HG02981 (cell line): ENCODE results near the gene BCKDK.

Experiments
- ATAC-seq: cut with Tn5 transposase; IDR thresholded peaks from one replicate; pipeline ENCODE4 v1.9.1; 2021; ENCODE audit warnings: mild to moderate bottlenecking, moderate library complexity; ENCODE audit not compliant: unreplicated experiment

BCKDK gene

GRCh38 chr16:31080035-31080629, 28.1 kb upstream of the BCKDK start:
- ATAC-seq = no peak

- no peak for ATAC-seq
Measured at GRCh38 chr16:31080756-31081419, 27.3 kb upstream of the BCKDK start.

- ATAC-seq = no peak
Measured at GRCh38 chr16:31081428-31082351, 26.5 kb upstream of the BCKDK start.

GRCh38 chr16:31082368-31083045, 25.7 kb upstream of the BCKDK start:
- ATAC-seq = no peak

- ATAC-seq = no peak
Measured at GRCh38 chr16:31083081-31083480, 25.1 kb upstream of the BCKDK start.

- no peak for ATAC-seq
Measured at GRCh38 chr16:31083556-31083955, 24.6 kb upstream of the BCKDK start.

- ATAC-seq = no peak
Measured at GRCh38 chr16:31083981-31084380, 24.2 kb upstream of the BCKDK start.

GRCh38 chr16:31084584-31085302, 23.4 kb upstream of the BCKDK start:
- no peak for ATAC-seq

- ATAC-seq = no peak
Measured at GRCh38 chr16:31085411-31085810, 22.8 kb upstream of the BCKDK start.

- ATAC-seq = no peak
Measured at GRCh38 chr16:31085873-31086628, 22.1 kb upstream of the BCKDK start.

- no peak for ATAC-seq
Measured at GRCh38 chr16:31086629-31086906, 21.6 kb upstream of the BCKDK start.

- ATAC-seq = no peak
Measured at GRCh38 chr16:31087481-31087880, 20.7 kb upstream of the BCKDK start.

GRCh38 chr16:31087971-31088370, 20.2 kb upstream of the BCKDK start:
- no peak for ATAC-seq

GRCh38 chr16:31088459-31089183, 19.6 kb upstream of the BCKDK start, which contains the start of gene PRSS53:
Gene PRSS53 (minus strand): TSS chr16:31088943. CDS start chr16:31088809, 134 bp downstream.
- ATAC-seq = no peak

- ATAC-seq = no peak
Measured at GRCh38 chr16:31089199-31089598, 19.0 kb upstream of the BCKDK start.

GRCh38 chr16:31090540-31090939, 17.6 kb upstream of the BCKDK start:
- ATAC-seq = no peak

GRCh38 chr16:31092330-31092729, 15.9 kb upstream of the BCKDK start:
- no peak for ATAC-seq

GRCh38 chr16:31093132-31093703, 15.0 kb upstream of the BCKDK start:
- no peak for ATAC-seq

- no peak for ATAC-seq
Measured at GRCh38 chr16:31094088-31094423, 14.1 kb upstream of the BCKDK start.
